HepG2 (cell line): ENCODE measurements around the gene SMOC1. TPM values are rescaled to one million over a fixed set of nuclear protein-coding genes. Genes with fewer than 3 reads are reported as not detected.

Source experiments
- AGO2 ChIP-seq: fragments of 200-400 bp; formaldehyde crosslinking; optimal IDR thresholded peaks from 2 replicates; pipeline ENCODE3; 2017; ENCODE audit warnings: mild to moderate bottlenecking, low read depth, low read length, moderate library complexity
- EHMT2 ChIP-seq: fragments of 200-600 bp; sonication (generic); IDR thresholded peaks from 2 replicates; pipeline ENCODE4 v1.7.0; 2017; ENCODE audit warnings: antibody characterized with exemption, low read depth, low read length, borderline replicate concordance
- GATAD1 ChIP-seq: IDR thresholded peaks from 2 replicates; pipeline ENCODE4 v1.6.1; 2016; ENCODE audit warnings: missing genetic modification reagents, missing compliant biosample characterization
- GPN1 ChIP-seq: sonication (generic); formaldehyde crosslinking; IDR thresholded peaks from 2 replicates; pipeline ENCODE4 v1.5.1; 2020; ENCODE audit warnings: missing genetic modification reagents, borderline replicate concordance
- HDAC2 ChIP-seq: sonication (generic); formaldehyde crosslinking; IDR thresholded peaks from 2 replicates; pipeline ENCODE4 v1.4.0; 2020; ENCODE audit warnings: missing genetic modification reagents
- ISL2 ChIP-seq: sonication (generic); formaldehyde crosslinking; IDR thresholded peaks from 2 replicates; pipeline ENCODE4 v1.5.0; 2020; ENCODE audit warnings: missing genetic modification reagents
- MAF1 ChIP-seq: sonication (generic); formaldehyde crosslinking; IDR thresholded peaks from 2 replicates; pipeline ENCODE4 v1.5.0; 2020; ENCODE audit warnings: missing genetic modification reagents, borderline replicate concordance
- MED8 ChIP-seq: sonication (generic); formaldehyde crosslinking; IDR thresholded peaks from 2 replicates; pipeline ENCODE4 v1.8.1; 2023; ENCODE audit warnings: mild to moderate bottlenecking, missing genetic modification reagents; ENCODE audit not compliant: insufficient replicate concordance
- MEF2D ChIP-seq: sonication (generic); formaldehyde crosslinking; IDR thresholded peaks from 2 replicates; pipeline ENCODE4 v1.5.1; 2020; ENCODE audit warnings: mild to moderate bottlenecking, missing genetic modification reagents
- MEIS1 ChIP-seq: sonication (generic); formaldehyde crosslinking; IDR thresholded peaks from 2 replicates; pipeline ENCODE4 v1.9.0; 2021; ENCODE audit warnings: mild to moderate bottlenecking, missing genetic modification reagents, moderate library complexity, borderline replicate concordance
- ONECUT2 ChIP-seq: sonication (generic); formaldehyde crosslinking; IDR thresholded peaks from 2 replicates; pipeline ENCODE4 v1.4.0; 2020; ENCODE audit warnings: missing genetic modification reagents
- PHF20 ChIP-seq: sonication (generic); formaldehyde crosslinking; IDR thresholded peaks from 2 replicates; pipeline ENCODE4 v1.5.0; 2020; ENCODE audit warnings: mild to moderate bottlenecking, missing genetic modification reagents
- RFXAP ChIP-seq: sonication (generic); formaldehyde crosslinking; IDR thresholded peaks from 2 replicates; pipeline ENCODE4 v1.4.0; 2020; ENCODE audit warnings: missing genetic modification reagents, borderline replicate concordance
- SALL1 ChIP-seq: sonication (generic); formaldehyde crosslinking; IDR thresholded peaks from 2 replicates; pipeline ENCODE4 v1.8.0; 2022; ENCODE audit warnings: mild to moderate bottlenecking, missing genetic modification reagents
- SAP130 ChIP-seq: IDR thresholded peaks from 2 replicates; pipeline ENCODE4 v1.6.1; 2016; ENCODE audit warnings: low read depth
- ZC3H4 ChIP-seq: sonication (generic); formaldehyde crosslinking; IDR thresholded peaks from 2 replicates; pipeline ENCODE4 v1.4.0; 2020; ENCODE audit warnings: missing genetic modification reagents, borderline replicate concordance
- ZFY ChIP-seq: sonication (generic); formaldehyde crosslinking; IDR thresholded peaks from 2 replicates; pipeline ENCODE4 v1.4.0; 2020; ENCODE audit warnings: missing genetic modification reagents
- ZMYM4 ChIP-seq: sonication (generic); formaldehyde crosslinking; IDR thresholded peaks from 2 replicates; pipeline ENCODE4 v1.8.1; 2023; ENCODE audit warnings: mild to moderate bottlenecking, missing genetic modification reagents
- ZNF343 ChIP-seq: sonication (generic); formaldehyde crosslinking; IDR thresholded peaks from 2 replicates; pipeline ENCODE4 v1.4.0; 2020; ENCODE audit warnings: mild to moderate bottlenecking, missing genetic modification reagents
- ZNF589 ChIP-seq: sonication (generic); formaldehyde crosslinking; conservative IDR thresholded peaks from 2 replicates; pipeline ENCODE4 v1.8.0; 2022; ENCODE audit warnings: mild to moderate bottlenecking, moderate library complexity, missing genetic modification reagents
- ZNF598 ChIP-seq: sonication (generic); formaldehyde crosslinking; IDR thresholded peaks from 2 replicates; pipeline ENCODE4 v1.5.1; 2020; ENCODE audit warnings: mild to moderate bottlenecking, missing genetic modification reagents, borderline replicate concordance
- ZNF703 ChIP-seq: sonication (generic); formaldehyde crosslinking; IDR thresholded peaks from 2 replicates; pipeline ENCODE4 v1.5.1; 2020; ENCODE audit warnings: missing genetic modification reagents, mild to moderate bottlenecking, moderate library complexity, borderline replicate concordance
- ZNF879 ChIP-seq: sonication (generic); formaldehyde crosslinking; IDR thresholded peaks from 2 replicates; pipeline ENCODE4 v1.8.1; 2023; ENCODE audit warnings: missing genetic modification reagents
- polyA plus RNA-seq, 8 experiments: library from polyadenylated mRNA; depleted of rRNA in 3 of 8; stranded (reverse) in 7 of 8; unstranded in 1 of 8; fragments of >200 nt; fragmentation: Illumina TruSeq in 4 of 8; extraction: Trizol in 4 of 8; gene quantifications; 2 replicates each; pipeline versions ENCODE4 v1.2.1 to v1.2.3, GENCODE V29; 2011 to 2016; ENCODE audit warnings: low read depth in 4 of 8, missing spikeins in 1 of 8, mixed read lengths in 1 of 8; ENCODE audit not compliant: insufficient read depth in 1 of 8
- total RNA-seq, 5 experiments: library from RNA; depleted of rRNA; stranded (reverse); fragments of >200 nt; fragmentation: Illumina TruSeq; extraction: Trizol; gene quantifications; 2 replicates each; pipeline ENCODE4 v1.2.3, GENCODE V29; 2016; ENCODE audit warnings: low read depth in 1 of 5
- TF ChIP-seq, protein P1 (sequence below): sonication (generic); formaldehyde crosslinking; IDR thresholded peaks from 2 replicates; pipeline ENCODE4 v1.4.0; 2020; ENCODE audit warnings: missing genetic modification reagents, mild to moderate bottlenecking, borderline replicate concordance
- TF ChIP-seq, protein P2 (sequence below): sonication (generic); formaldehyde crosslinking; IDR thresholded peaks from 2 replicates; pipeline ENCODE4 v1.9.0; 2021; ENCODE audit warnings: missing genetic modification reagents, mild to moderate bottlenecking, borderline replicate concordance
- TF ChIP-seq, protein P3 (sequence below): IDR thresholded peaks from 2 replicates; pipeline ENCODE4 v1.6.1; 2016; ENCODE audit warnings: low read depth, control low read depth

Gene SMOC1
- total and polyA plus RNA-seq, 2 of the 13 experiments (the other 11 are each of a cell fraction or from before 2014, with no cell fraction given), result 17.8 to 35.6 TPM

GRCh38 chr14:70005281-70005805 lies 126.1 kb downstream of the SMOC1 start (continued):
- TF ChIP-seq ZNF343, result peak; percentile 28; the same call in 1 of the 2 replicates
- peak; percentile 73; the same call in 1 of the 2 replicates for TF ChIP-seq RFXAP (CRISPR knock-in tag)
- TF ChIP-seq ZNF879 (CRISPR knock-in tag), result no peak
- no peak for TF ChIP-seq AGO2
- TF ChIP-seq ZNF598, result no peak; the same call in 1 of the 2 replicates
- TF ChIP-seq, protein P1, sequence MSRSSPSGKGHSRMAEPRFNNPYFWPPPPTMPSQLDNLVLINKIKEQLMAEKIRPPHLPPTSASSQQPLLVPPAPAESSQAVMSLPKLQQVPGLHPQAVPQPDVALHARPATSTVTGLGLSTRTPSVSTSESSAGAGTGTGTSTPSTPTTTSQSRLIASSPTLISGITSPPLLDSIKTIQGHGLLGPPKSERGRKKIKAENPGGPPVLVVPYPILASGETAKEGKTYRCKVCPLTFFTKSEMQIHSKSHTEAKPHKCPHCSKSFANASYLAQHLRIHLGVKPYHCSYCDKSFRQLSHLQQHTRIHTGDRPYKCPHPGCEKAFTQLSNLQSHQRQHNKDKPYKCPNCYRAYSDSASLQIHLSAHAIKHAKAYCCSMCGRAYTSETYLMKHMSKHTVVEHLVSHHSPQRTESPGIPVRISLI (CRISPR knock-in tag), result peak; percentile 90
- TF ChIP-seq ONECUT2 (CRISPR knock-in tag), result no peak
- peak; percentile 65; the same call in 1 of the 2 replicates for TF ChIP-seq ZFY (CRISPR knock-in tag)
- TF ChIP-seq MAF1, result no peak
- peak; percentile 76 for TF ChIP-seq ISL2 (CRISPR knock-in tag)
- no peak for TF ChIP-seq ZNF703 (CRISPR knock-in tag)
- TF ChIP-seq ZC3H4 (CRISPR knock-in tag), result no peak
- TF ChIP-seq EHMT2, result no peak; the same call in 1 of the 2 replicates
- peak; percentile 65; the same call in 1 of the 2 replicates for TF ChIP-seq MEF2D (CRISPR knock-in tag)
- TF ChIP-seq GPN1, result no peak
- peak; percentile 91 for TF ChIP-seq ZMYM4 (CRISPR knock-in tag)
- TF ChIP-seq, protein P2, sequence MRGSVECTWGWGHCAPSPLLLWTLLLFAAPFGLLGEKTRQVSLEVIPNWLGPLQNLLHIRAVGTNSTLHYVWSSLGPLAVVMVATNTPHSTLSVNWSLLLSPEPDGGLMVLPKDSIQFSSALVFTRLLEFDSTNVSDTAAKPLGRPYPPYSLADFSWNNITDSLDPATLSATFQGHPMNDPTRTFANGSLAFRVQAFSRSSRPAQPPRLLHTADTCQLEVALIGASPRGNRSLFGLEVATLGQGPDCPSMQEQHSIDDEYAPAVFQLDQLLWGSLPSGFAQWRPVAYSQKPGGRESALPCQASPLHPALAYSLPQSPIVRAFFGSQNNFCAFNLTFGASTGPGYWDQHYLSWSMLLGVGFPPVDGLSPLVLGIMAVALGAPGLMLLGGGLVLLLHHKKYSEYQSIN (CRISPR knock-in tag), result no peak
- TF ChIP-seq SAP130 (CRISPR knock-in tag), result peak; percentile 95
- peak; percentile 95 for TF ChIP-seq SALL1 (CRISPR knock-in tag)
- TF ChIP-seq GATAD1, result peak; percentile 50; the same call in 1 of the 2 replicates
- peak; percentile 18; the same call in 1 of the 2 replicates for TF ChIP-seq PHF20
- peak; percentile 93 for TF ChIP-seq HDAC2 (CRISPR knock-in tag)
- peak; percentile 69; the same call in 1 of the 2 replicates for TF ChIP-seq MEIS1 (CRISPR knock-in tag)
- TF ChIP-seq, protein P3, sequence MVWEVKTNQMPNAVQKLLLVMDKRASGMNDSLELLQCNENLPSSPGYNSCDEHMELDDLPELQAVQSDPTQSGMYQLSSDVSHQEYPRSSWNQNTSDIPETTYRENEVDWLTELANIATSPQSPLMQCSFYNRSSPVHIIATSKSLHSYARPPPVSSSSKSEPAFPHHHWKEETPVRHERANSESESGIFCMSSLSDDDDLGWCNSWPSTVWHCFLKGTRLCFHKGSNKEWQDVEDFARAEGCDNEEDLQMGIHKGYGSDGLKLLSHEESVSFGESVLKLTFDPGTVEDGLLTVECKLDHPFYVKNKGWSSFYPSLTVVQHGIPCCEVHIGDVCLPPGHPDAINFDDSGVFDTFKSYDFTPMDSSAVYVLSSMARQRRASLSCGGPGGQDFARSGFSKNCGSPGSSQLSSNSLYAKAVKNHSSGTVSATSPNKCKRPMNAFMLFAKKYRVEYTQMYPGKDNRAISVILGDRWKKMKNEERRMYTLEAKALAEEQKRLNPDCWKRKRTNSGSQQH (CRISPR knock-in tag), result 0 out of 2 replicates have a peak, but pooled peaks have one; percentile 71
- TF ChIP-seq ZNF589 (CRISPR knock-in tag), result 0 out of 2 replicates have a peak, but pooled peaks have one; percentile 2
- TF ChIP-seq MED8 (CRISPR knock-in tag), result no peak
